HepG2 (cell line): ENCODE measurements around the gene CAPN15. TPM values are rescaled to one million over a fixed set of nuclear protein-coding genes. Genes with fewer than 3 reads are reported as not detected.

Experiments
- GATA4 ChIP-seq: sonication (generic); IDR thresholded peaks from 2 replicates; pipeline ENCODE4 v1.6.1; 2016; ENCODE audit warnings: antibody characterized with exemption, low read depth, borderline replicate concordance
- HES4 ChIP-seq: sonication (generic); formaldehyde crosslinking; IDR thresholded peaks from 2 replicates; pipeline ENCODE4 v1.9.0; 2021; ENCODE audit warnings: mild to moderate bottlenecking, missing genetic modification reagents, borderline replicate concordance
- NFE2L2 ChIP-seq: fragments of 150-350 bp; IDR thresholded peaks from 2 replicates; pipeline ENCODE4 v1.6.1; 2014; ENCODE audit warnings: low read length
- NFYB ChIP-seq: sonication (generic); formaldehyde crosslinking; IDR thresholded peaks from 2 replicates; pipeline ENCODE4 v1.4.0; 2020; ENCODE audit warnings: missing genetic modification reagents
- NR0B2 ChIP-seq: sonication (generic); formaldehyde crosslinking; IDR thresholded peaks from 2 replicates; pipeline ENCODE4 v1.4.0; 2020; ENCODE audit warnings: mild to moderate bottlenecking, missing genetic modification reagents
- RBAK ChIP-seq: sonication (generic); formaldehyde crosslinking; IDR thresholded peaks from 2 replicates; pipeline ENCODE4 v1.5.1; 2020; ENCODE audit warnings: mild to moderate bottlenecking, missing genetic modification reagents
- TBL1XR1 ChIP-seq: fragments of 150-350 bp; IDR thresholded peaks from 2 replicates; pipeline ENCODE4 v1.6.1; 2014; ENCODE audit warnings: borderline replicate concordance, low read length; ENCODE audit not compliant: partially characterized antibody
- TCF7 ChIP-seq: sonication (generic); IDR thresholded peaks from 2 replicates; pipeline ENCODE4 v1.6.1; 2016; ENCODE audit warnings: antibody characterized with exemption, low read depth
- ZFP36 ChIP-seq: fragments of 150-350 bp; IDR thresholded peaks from 2 replicates; pipeline ENCODE4 v1.6.1; 2018; ENCODE audit warnings: borderline replicate concordance, low read length, low read depth; ENCODE audit not compliant: partially characterized antibody
- ZFP36L1 ChIP-seq: sonication (generic); formaldehyde crosslinking; IDR thresholded peaks from 2 replicates; pipeline ENCODE4 v1.8.0; 2022; ENCODE audit warnings: mild to moderate bottlenecking, missing genetic modification reagents, moderate library complexity
- ZMYM3 ChIP-seq: sonication (generic); formaldehyde crosslinking; IDR thresholded peaks from 2 replicates; pipeline ENCODE4 v1.5.1; 2020; ENCODE audit warnings: mild to moderate bottlenecking, missing genetic modification reagents
- ZNF235 ChIP-seq: sonication (generic); formaldehyde crosslinking; IDR thresholded peaks from 2 replicates; pipeline ENCODE4 v1.8.1; 2023; ENCODE audit warnings: mild to moderate bottlenecking, missing genetic modification reagents, borderline replicate concordance
- ZNF329 ChIP-seq: sonication (generic); formaldehyde crosslinking; IDR thresholded peaks from 2 replicates; pipeline ENCODE4 v1.9.0; 2021; ENCODE audit warnings: low read depth, mild to moderate bottlenecking, missing genetic modification reagents
- ZNF354B ChIP-seq: sonication (generic); formaldehyde crosslinking; IDR thresholded peaks from 2 replicates; pipeline ENCODE4 v1.8.0; 2022; ENCODE audit warnings: mild to moderate bottlenecking, missing genetic modification reagents
- ZNF446 ChIP-seq: sonication (generic); formaldehyde crosslinking; IDR thresholded peaks from 2 replicates; pipeline ENCODE4 v1.5.0; 2020; ENCODE audit warnings: mild to moderate bottlenecking, missing genetic modification reagents
- ZNF451 ChIP-seq: sonication (generic); formaldehyde crosslinking; IDR thresholded peaks from 2 replicates; pipeline ENCODE4 v1.5.0; 2020; ENCODE audit warnings: mild to moderate bottlenecking, missing genetic modification reagents
- ZNF772 ChIP-seq: sonication (generic); formaldehyde crosslinking; IDR thresholded peaks from 2 replicates; pipeline ENCODE4 v1.5.0; 2020; ENCODE audit warnings: mild to moderate bottlenecking, missing genetic modification reagents
- ZNF850 ChIP-seq: sonication (generic); formaldehyde crosslinking; conservative IDR thresholded peaks from 2 replicates; pipeline ENCODE4 v1.9.0; 2021; ENCODE audit warnings: mild to moderate bottlenecking, missing genetic modification reagents
- polyA plus RNA-seq, 8 experiments: library from polyadenylated mRNA; depleted of rRNA in 3 of 8; stranded (reverse) in 7 of 8; unstranded in 1 of 8; fragments of >200 nt; fragmentation: Illumina TruSeq in 4 of 8; extraction: Trizol in 4 of 8; gene quantifications; 2 replicates each; pipeline versions ENCODE4 v1.2.1 to v1.2.3, GENCODE V29; 2011 to 2016; ENCODE audit warnings: low read depth in 4 of 8, missing spikeins in 1 of 8, mixed read lengths in 1 of 8; ENCODE audit not compliant: insufficient read depth in 1 of 8
- total RNA-seq, 5 experiments: library from RNA; depleted of rRNA; stranded (reverse); fragments of >200 nt; fragmentation: Illumina TruSeq; extraction: Trizol; gene quantifications; 2 replicates each; pipeline ENCODE4 v1.2.3, GENCODE V29; 2016; ENCODE audit warnings: low read depth in 1 of 5
- TF ChIP-seq, protein P1 (sequence below): sonication (generic); formaldehyde crosslinking; IDR thresholded peaks from 2 replicates; pipeline ENCODE4 v1.4.0; 2020; ENCODE audit warnings: mild to moderate bottlenecking, missing genetic modification reagents
- TF ChIP-seq, protein P2 (sequence below): sonication (generic); formaldehyde crosslinking; IDR thresholded peaks from 2 replicates; pipeline ENCODE4 v1.5.0; 2020; ENCODE audit warnings: mild to moderate bottlenecking, missing genetic modification reagents
- TF ChIP-seq, protein P3 (sequence below): sonication (generic); formaldehyde crosslinking; conservative IDR thresholded peaks from 2 replicates; pipeline ENCODE4 v1.4.0; 2020; ENCODE audit warnings: missing genetic modification reagents

The CAPN15 gene
- total and polyA plus RNA-seq, 2 of the 13 experiments (the other 11 are each of a cell fraction or from before 2014, with no cell fraction given): 14.9 to 24.5 TPM

- TF ChIP-seq RBAK (CRISPR knock-in tag) (no peak), ZNF354B (CRISPR knock-in tag) (no peak), NFE2L2 (no peak), ZNF235 (no peak), TCF7 (no peak), ZNF446 (CRISPR knock-in tag) (peak; percentile 72; the same call in 1 of the 2 replicates), HES4 (CRISPR knock-in tag) (no peak; the same call in 1 of the 2 replicates), ZNF772 (CRISPR knock-in tag) (no peak), ZFP36L1 (CRISPR knock-in tag) (no peak), GATA4 (no peak), ZMYM3 (CRISPR knock-in tag) (no peak), ZFP36 (no peak), TBL1XR1 (no peak), NFYB (CRISPR knock-in tag) (no peak), NR0B2 (CRISPR knock-in tag) (0 out of 2 replicates have a peak, but pooled peaks have one; percentile 54), ZNF451 (peak; percentile 38; the same call in 1 of the 2 replicates), ZNF850 (no peak), ZNF329 (CRISPR knock-in tag) (no peak)
- TF ChIP-seq, protein P1, sequence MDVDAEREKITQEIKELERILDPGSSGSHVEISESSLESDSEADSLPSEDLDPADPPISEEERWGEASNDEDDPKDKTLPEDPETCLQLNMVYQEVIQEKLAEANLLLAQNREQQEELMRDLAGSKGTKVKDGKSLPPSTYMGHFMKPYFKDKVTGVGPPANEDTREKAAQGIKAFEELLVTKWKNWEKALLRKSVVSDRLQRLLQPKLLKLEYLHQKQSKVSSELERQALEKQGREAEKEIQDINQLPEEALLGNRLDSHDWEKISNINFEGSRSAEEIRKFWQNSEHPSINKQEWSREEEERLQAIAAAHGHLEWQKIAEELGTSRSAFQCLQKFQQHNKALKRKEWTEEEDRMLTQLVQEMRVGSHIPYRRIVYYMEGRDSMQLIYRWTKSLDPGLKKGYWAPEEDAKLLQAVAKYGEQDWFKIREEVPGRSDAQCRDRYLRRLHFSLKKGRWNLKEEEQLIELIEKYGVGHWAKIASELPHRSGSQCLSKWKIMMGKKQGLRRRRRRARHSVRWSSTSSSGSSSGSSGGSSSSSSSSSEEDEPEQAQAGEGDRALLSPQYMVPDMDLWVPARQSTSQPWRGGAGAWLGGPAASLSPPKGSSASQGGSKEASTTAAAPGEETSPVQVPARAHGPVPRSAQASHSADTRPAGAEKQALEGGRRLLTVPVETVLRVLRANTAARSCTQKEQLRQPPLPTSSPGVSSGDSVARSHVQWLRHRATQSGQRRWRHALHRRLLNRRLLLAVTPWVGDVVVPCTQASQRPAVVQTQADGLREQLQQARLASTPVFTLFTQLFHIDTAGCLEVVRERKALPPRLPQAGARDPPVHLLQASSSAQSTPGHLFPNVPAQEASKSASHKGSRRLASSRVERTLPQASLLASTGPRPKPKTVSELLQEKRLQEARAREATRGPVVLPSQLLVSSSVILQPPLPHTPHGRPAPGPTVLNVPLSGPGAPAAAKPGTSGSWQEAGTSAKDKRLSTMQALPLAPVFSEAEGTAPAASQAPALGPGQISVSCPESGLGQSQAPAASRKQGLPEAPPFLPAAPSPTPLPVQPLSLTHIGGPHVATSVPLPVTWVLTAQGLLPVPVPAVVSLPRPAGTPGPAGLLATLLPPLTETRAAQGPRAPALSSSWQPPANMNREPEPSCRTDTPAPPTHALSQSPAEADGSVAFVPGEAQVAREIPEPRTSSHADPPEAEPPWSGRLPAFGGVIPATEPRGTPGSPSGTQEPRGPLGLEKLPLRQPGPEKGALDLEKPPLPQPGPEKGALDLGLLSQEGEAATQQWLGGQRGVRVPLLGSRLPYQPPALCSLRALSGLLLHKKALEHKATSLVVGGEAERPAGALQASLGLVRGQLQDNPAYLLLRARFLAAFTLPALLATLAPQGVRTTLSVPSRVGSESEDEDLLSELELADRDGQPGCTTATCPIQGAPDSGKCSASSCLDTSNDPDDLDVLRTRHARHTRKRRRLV (CRISPR knock-in tag): no peak
- TF ChIP-seq, protein P2, sequence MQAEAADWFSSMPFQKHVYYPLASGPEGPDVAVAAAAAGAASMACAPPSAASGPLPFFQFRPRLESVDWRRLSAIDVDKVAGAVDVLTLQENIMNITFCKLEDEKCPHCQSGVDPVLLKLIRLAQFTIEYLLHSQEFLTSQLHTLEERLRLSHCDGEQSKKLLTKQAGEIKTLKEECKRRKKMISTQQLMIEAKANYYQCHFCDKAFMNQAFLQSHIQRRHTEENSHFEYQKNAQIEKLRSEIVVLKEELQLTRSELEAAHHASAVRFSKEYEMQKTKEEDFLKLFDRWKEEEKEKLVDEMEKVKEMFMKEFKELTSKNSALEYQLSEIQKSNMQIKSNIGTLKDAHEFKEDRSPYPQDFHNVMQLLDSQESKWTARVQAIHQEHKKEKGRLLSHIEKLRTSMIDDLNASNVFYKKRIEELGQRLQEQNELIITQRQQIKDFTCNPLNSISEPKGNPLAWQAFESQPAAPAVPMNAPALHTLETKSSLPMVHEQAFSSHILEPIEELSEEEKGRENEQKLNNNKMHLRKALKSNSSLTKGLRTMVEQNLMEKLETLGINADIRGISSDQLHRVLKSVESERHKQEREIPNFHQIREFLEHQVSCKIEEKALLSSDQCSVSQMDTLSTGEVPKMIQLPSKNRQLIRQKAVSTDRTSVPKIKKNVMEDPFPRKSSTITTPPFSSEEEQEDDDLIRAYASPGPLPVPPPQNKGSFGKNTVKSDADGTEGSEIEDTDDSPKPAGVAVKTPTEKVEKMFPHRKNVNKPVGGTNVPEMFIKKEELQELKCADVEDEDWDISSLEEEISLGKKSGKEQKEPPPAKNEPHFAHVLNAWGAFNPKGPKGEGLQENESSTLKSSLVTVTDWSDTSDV (CRISPR knock-in tag): no peak
- TF ChIP-seq, protein P3, sequence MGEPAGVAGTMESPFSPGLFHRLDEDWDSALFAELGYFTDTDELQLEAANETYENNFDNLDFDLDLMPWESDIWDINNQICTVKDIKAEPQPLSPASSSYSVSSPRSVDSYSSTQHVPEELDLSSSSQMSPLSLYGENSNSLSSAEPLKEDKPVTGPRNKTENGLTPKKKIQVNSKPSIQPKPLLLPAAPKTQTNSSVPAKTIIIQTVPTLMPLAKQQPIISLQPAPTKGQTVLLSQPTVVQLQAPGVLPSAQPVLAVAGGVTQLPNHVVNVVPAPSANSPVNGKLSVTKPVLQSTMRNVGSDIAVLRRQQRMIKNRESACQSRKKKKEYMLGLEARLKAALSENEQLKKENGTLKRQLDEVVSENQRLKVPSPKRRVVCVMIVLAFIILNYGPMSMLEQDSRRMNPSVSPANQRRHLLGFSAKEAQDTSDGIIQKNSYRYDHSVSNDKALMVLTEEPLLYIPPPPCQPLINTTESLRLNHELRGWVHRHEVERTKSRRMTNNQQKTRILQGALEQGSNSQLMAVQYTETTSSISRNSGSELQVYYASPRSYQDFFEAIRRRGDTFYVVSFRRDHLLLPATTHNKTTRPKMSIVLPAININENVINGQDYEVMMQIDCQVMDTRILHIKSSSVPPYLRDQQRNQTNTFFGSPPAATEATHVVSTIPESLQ (CRISPR knock-in tag): no peak
Observed at GRCh38 chr16:590188-590814, 62.8 kb downstream of the CAPN15 start (continued).
